Calu3 (cell line): ENCODE results near the gene LARGE1. TPM values are rescaled to one million over a fixed set of nuclear protein-coding genes. Genes with fewer than 3 reads are reported as not detected.

Experiments
- BruUV-seq: library from RNA; stranded (reverse); fragments of 400-500 nt; replicated peaks from 2 replicates; lab custom pipeline; 2021; lab: Mats Ljungman, UMichigan
- CTCF ChIA-PET: fragments of 300-600 bp; sonication (Branson Sonifier 250); formaldehyde crosslinking; loops from one replicate; lab custom pipeline; 2022; ENCODE audit warnings: antibody characterized with exemption; lab: Charles Lee
- DNase-seq: peaks from one replicate; pipeline ENCODE4 v3.0.0; 2022
- H3K27ac Mint-ChIP-seq: one replicate; pipeline ENCODE4 v1.8.0; 2022; ENCODE audit warnings: mixed read lengths; ENCODE audit not compliant: unreplicated experiment
- H3K27me3 Mint-ChIP-seq: one replicate; pipeline ENCODE4 v1.8.0; 2022; ENCODE audit warnings: mixed read lengths; ENCODE audit not compliant: unreplicated experiment
- H3K36me3 Mint-ChIP-seq: one replicate; pipeline ENCODE4 v1.8.0; 2022; ENCODE audit warnings: mild to moderate bottlenecking, moderate library complexity, mixed read lengths; ENCODE audit not compliant: insufficient read depth, unreplicated experiment
- H3K4me1 Mint-ChIP-seq: one replicate; pipeline ENCODE4 v1.8.0; 2022; ENCODE audit warnings: mild to moderate bottlenecking, low read depth, mixed read lengths; ENCODE audit not compliant: unreplicated experiment
- H3K4me3 Mint-ChIP-seq: one replicate; pipeline ENCODE4 v1.8.0; 2022; ENCODE audit warnings: mild to moderate bottlenecking, low read depth, moderate library complexity, mixed read lengths; ENCODE audit not compliant: unreplicated experiment
- H3K9me3 Mint-ChIP-seq: one replicate; pipeline ENCODE4 v1.8.0; 2022; ENCODE audit warnings: low read depth, mixed read lengths; ENCODE audit not compliant: unreplicated experiment
- intact Hi-C: fragments of 100-400 bp; cut with micrococcal nuclease; formaldehyde crosslinking; loops from one replicate; pipeline ENCODE4 v1.10.0; 2022; ENCODE audit not compliant: unreplicated experiment
- total RNA-seq: library from RNA; stranded (reverse); gene quantifications from 2 replicates; pipeline ENCODE4 v1.2.3, GENCODE V29; 2022
- TF ChIP-seq, protein P1 (sequence below): fragments of 200-600 bp; IDR thresholded peaks from one replicate; pipeline ENCODE4 v1.8.0; 2022; ENCODE audit warnings: antibody characterized with exemption; ENCODE audit not compliant: unreplicated experiment

LARGE1 gene
- total RNA-seq, 1 experiment from 2014 or later = 11.6 TPM

DNA sequence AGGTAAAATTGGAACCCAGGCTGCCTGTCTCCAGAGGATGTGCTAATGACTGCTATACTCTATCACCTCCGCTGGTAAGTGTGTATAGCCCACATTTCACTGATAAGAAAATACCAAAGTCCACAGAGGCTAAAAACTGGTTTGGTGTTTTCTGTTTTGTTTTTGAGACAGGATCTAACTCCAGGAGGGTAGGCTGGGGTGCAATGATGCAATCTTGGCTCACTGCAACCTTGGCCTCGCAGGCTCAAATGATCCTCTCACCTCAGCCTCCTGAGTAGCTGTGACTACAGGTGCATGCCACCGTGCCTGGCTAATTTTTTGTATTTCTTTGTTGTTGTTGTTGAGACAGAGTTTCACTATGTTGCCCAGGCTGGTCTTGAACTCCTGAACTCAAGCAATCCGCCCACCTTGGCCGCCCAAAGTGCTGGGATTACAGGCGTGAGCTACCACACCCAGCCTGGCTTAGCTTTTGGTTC lies 409.8 kb downstream of the LARGE1 start:
- H3K4me3 Mint-ChIP-seq = no peak overlapping the region
- H3K4me1 Mint-ChIP-seq = no peaks in the 10 kb centered on the region
- no peak overlapping the region for H3K27ac Mint-ChIP-seq
- H3K36me3 Mint-ChIP-seq = no peaks in the 10 kb centered on the region
- intact Hi-C loops = no loop called here
- no TSS peak for BruUV-seq
- DNase-seq = no peak
- CTCF ChIA-PET = no interaction called here
- no peaks in the 10 kb centered on the region for H3K27me3 Mint-ChIP-seq
- TF ChIP-seq, protein P1, sequence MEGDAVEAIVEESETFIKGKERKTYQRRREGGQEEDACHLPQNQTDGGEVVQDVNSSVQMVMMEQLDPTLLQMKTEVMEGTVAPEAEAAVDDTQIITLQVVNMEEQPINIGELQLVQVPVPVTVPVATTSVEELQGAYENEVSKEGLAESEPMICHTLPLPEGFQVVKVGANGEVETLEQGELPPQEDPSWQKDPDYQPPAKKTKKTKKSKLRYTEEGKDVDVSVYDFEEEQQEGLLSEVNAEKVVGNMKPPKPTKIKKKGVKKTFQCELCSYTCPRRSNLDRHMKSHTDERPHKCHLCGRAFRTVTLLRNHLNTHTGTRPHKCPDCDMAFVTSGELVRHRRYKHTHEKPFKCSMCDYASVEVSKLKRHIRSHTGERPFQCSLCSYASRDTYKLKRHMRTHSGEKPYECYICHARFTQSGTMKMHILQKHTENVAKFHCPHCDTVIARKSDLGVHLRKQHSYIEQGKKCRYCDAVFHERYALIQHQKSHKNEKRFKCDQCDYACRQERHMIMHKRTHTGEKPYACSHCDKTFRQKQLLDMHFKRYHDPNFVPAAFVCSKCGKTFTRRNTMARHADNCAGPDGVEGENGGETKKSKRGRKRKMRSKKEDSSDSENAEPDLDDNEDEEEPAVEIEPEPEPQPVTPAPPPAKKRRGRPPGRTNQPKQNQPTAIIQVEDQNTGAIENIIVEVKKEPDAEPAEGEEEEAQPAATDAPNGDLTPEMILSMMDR = no peak
- H3K9me3 Mint-ChIP-seq = no peaks in the 10 kb centered on the region

DNA sequence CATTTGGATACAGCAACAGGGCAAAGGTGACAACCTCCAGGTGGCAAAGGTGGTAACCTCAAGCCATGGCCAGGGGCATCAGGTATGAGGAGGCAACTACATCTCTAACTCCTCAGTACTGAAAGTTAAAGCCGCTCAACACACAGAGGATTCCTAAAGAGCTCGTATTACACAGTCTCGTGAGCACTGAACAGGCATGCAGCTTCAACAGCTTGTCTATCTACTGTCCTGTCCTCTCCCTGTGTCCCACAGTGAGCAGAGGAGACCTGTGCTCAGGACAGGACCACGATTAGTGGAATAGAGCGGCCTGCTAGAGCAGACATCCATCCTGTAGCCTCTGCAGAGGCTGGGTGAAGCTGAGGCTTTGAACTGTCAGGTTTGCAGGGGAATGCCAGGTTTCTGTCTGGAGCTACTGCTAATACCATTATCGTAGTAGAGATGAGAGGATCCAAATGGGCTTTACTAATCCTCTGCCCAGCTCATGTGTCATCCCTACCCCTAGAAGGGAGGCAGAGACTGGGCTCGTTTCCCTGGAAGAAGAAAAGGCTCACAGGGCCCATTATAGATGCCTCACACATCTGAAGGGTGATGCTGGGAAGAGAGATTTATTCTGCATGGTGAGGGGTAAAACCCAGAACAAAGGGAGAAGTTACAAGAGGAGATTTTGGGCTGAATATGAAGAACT lies 415.2 kb downstream of the LARGE1 start:
- peaks cover 15% of the 10 kb centered on the region for H3K27me3 Mint-ChIP-seq
- BruUV-seq = no TSS peak
- intact Hi-C loops = no loop called here
- CTCF ChIA-PET = no interaction called here
- TF ChIP-seq, protein P1 = no peak
- no peak overlapping the region for H3K27ac Mint-ChIP-seq
- no peak for DNase-seq
- H3K36me3 Mint-ChIP-seq = no peaks in the 10 kb centered on the region
- H3K4me3 Mint-ChIP-seq = no peak overlapping the region
- no peaks in the 10 kb centered on the region for H3K4me1 Mint-ChIP-seq
- no peaks in the 10 kb centered on the region for H3K9me3 Mint-ChIP-seq

DNA sequence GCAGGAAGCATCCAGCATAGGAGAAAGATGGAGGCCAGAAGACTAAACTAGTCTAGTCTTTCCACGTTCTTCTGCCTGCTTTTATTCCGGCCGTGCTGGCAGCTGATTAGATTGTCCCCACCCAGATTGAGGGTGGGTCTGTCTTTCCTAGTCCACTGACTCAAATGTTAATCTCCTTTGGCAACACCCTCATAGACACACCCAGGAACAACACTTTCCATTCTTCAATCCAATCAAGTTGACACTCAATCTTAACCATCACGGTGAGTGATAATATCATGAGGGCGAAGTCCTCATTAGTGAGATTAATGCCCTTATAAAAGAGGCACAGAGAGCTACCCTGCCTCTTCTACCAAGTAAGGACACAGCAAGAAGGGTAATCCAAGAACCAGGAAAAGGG lies 424.2 kb downstream of the LARGE1 start:
- CTCF ChIA-PET = no interaction called here
- Mint-ChIP-seq H3K27me3 (peaks cover 9% of the 10 kb centered on the region), H3K27ac (no peak overlapping the region), H3K4me1 (no peaks in the 10 kb centered on the region), H3K4me3 (no peak overlapping the region), H3K36me3 (no peaks in the 10 kb centered on the region), H3K9me3 (no peaks in the 10 kb centered on the region)
- TF ChIP-seq, protein P1 = no peak
- intact Hi-C loops = no loop called here
- no TSS peak for BruUV-seq
- DNase-seq = no peak

DNA sequence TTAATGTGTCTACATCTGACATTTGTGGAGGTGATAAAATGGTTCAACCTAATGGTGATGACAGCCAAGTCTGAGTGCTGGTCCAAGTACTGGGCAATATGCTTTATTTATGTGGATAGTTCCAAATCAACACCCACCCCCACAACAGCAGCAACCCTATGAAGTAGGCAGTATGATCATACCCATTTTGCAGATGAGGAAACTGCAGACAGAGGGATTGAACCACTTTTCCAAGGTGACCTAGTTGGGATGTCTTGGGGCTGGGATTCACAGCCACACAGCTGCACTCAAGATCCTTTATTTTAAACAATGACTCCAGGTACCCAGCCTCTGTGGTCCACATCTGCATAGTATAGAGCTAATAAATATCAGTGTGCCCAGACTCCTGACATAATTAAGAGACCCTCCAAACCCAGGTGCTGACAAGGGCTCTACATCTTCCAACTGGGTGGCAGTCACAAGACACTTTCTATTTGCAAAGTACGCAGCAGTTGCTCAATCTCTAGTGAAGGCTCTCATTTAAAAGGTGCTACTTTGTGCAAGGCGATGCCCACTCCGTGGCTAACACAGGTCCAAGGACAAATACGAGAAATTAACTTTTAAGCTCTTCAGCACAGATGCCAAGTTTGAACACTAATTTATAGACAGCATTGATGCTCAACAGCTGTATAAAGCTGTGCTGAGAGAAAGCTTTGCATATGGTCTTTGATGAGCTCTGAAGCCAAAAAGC lies 426.6 kb downstream of the LARGE1 start:
- BruUV-seq = no TSS peak
- CTCF ChIA-PET = no interaction called here
- TF ChIP-seq, protein P1 = no peak
- H3K27me3 Mint-ChIP-seq = no peaks in the 10 kb centered on the region
- no peak overlapping the region for H3K4me3 Mint-ChIP-seq
- no peaks in the 10 kb centered on the region for H3K9me3 Mint-ChIP-seq
- no peaks in the 10 kb centered on the region for H3K4me1 Mint-ChIP-seq
- no peak overlapping the region for H3K27ac Mint-ChIP-seq
- H3K36me3 Mint-ChIP-seq = no peaks in the 10 kb centered on the region
- intact Hi-C loops = no loop called here
- DNase-seq = no peak
